ENCODE results near the gene TADA2B.

DNA sequence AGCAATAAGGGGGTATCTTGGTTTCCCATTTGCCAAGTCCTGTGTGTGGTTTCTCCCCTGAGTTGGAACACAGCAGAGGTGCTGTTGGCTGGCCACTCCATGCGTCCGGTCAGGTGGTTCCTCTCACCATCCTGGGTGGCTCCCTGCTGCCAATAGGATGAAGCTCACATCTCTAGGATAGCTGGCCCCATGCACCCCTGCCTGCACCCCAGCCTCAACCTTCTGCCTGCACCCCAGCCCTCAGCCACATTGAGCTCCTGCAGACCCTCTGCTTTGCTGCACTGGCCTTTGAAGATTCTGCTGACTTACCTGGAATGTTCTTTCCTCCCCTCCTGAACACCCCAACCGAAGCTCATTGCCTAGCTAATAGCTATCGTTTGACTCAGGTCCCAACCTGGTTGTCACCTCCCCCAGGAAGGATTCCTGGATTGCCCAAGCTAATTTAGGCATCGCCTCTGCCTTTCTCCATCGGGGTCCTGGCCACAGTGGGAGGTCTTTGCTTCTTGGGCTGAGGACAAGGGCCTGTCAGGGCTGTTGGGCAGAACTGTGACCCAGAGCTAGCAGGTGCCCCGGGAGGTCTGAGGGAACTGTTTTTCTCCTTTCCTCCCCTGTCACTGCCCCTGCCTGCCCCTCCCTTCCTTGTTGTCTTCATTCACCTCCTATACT is 61.3 kb downstream of the TADA2B start:
- no peak for TF ChIP-seq POLR2AphosphoS5 (IDR thresholded peaks at IDR 0.05; ENCODE audit: low read depth, low read length)
- no peak for TF ChIP-seq POU2F2 (IDR thresholded peaks at IDR 0.05; ENCODE audit: low read depth, low read length)
- no peak for TF ChIP-seq POLR2A (IDR thresholded peaks at IDR 0.05; ENCODE audit: low read depth, low read length)
- no peak for TF ChIP-seq TAF1 (IDR thresholded peaks at IDR 0.05; ENCODE audit: low read depth, low read length)
- no peak for TF ChIP-seq SPI1 (IDR thresholded peaks at IDR 0.05; ENCODE audit: low read depth, low read length)
- TF ChIP-seq PAX5 (IDR thresholded peaks at IDR 0.05; ENCODE audit: insufficient read depth, low read length, severe bottlenecking): no peak
